Keratinocyte (primary cell): ENCODE measurements around the gene MORF4L2.

Experiments used
- CTCF ChIP-seq, 3 experiments: IDR thresholded peaks in 1 of 3; conservative IDR thresholded peaks in 1 of 3; optimal IDR thresholded peaks in 1 of 3; 2 replicates in 2 of 3; 3 replicates in 1 of 3; pipeline versions ENCODE3 to v1.5.1; 2011; ENCODE audit warnings: low read length in 3 of 3, mild to moderate bottlenecking in 3 of 3, moderate library complexity in 2 of 3, control low read depth in 1 of 3, inconsistent platforms in 1 of 3; ENCODE audit not compliant: insufficient read depth in 2 of 3; ENCODE audit errors: extremely low read depth in 1 of 3
- EZH2 ChIP-seq: IDR thresholded peaks from one replicate; pipeline ENCODE4 v1.6.1; 2012; ENCODE audit warnings: inconsistent platforms, mild to moderate bottlenecking, low read length, moderate library complexity

DNA sequence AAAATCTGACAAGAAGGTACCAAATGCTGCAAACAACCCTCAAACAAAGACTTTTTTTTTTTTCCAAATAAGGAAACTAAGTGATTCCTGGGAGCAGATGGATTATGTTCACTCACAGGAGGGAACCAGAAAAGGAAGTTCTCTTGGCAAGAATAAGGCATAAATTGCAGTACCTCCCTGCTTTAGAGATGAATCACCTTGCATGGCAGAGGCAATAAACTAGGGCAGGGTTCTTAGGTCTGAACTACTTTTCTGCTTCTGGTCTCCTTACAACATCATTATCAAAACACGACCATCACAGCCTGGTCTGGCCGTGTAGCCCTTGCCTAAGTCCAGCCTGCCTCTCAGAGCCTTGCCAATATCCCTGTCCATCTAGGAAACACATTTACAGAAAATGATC lies 30.5 kb upstream of the MORF4L2 start:
- TF ChIP-seq CTCF (optimal IDR thresholded peaks at IDR 0.05 in 1 of 3, IDR thresholded peaks at IDR 0.05 in 1 of 3, conservative IDR thresholded peaks at IDR 0.05 in 1 of 3; ENCODE audit: extremely low read depth in 1 of 3, insufficient read depth in 2 of 3, low read length in 3 of 3): no peak
- TF ChIP-seq EZH2: no peak
